GM12878 (cell line): ENCODE data around the gene IQGAP2. TPM values are rescaled to one million over a fixed set of nuclear protein-coding genes. Genes with fewer than 3 reads are reported as not detected.

Experiments
- ATAC-seq: fragments of 200-7000 bp; cut with Tn5 transposase; 3 replicates; pipeline ENCODE4 v1.9.1; 2020; ENCODE audit warnings: mild to moderate bottlenecking, moderate library complexity
- BruUV-seq: library from RNA; stranded (reverse); fragments of 400-500 nt; replicated peaks from 2 replicates; lab custom pipeline; 2021; lab: Mats Ljungman, UMichigan
- CTCF ChIA-PET: fragments of 300-600 bp; sonication (Branson Sonifier 250); formaldehyde crosslinking; extraction: SDS; loops from one replicate; lab custom pipeline; 2021; ENCODE audit warnings: inconsistent platforms; lab: Yijun Ruan, JAX
- POLR2A ChIA-PET: fragments of 350-600 bp; formaldehyde crosslinking; extraction: SDS; loops from one replicate; lab custom pipeline; 2021; ENCODE audit warnings: inconsistent platforms; lab: Charles Lee
- RAD21 ChIA-PET: fragments of 300-600 bp; sonication (Branson Sonifier 250); formaldehyde crosslinking; loops from one replicate; lab custom pipeline; 2023; ENCODE audit warnings: antibody characterized with exemption; ENCODE audit not compliant: unreplicated experiment; lab: Charles Lee
- SMC1A ChIA-PET: fragments of 300-600 bp; sonication (Branson Sonifier 250); formaldehyde crosslinking; loops from one replicate; lab custom pipeline; 2023; ENCODE audit not compliant: unreplicated experiment, uncharacterized antibody; lab: Charles Lee
- DNase-seq: peaks from one replicate; pipeline ENCODE4 v3.0.0-alpha.2; 2011; ENCODE audit warnings: low read depth, low spot score
- FAIRE-seq: peaks from 3 replicates; lab custom pipeline; 2011; peaks lifted over from hg19 to GRCh38; lab: Jason Lieb, UNC
- H2AFZ ChIP-seq: 2 replicates; pipeline ENCODE4 v1.6.0; 2011; ENCODE audit warnings: low read depth, low read length, control low read depth; ENCODE audit not compliant: control insufficient read depth
- H3K27ac ChIP-seq: 2 replicates; pipeline ENCODE4 v1.5.1; 2011; ENCODE audit warnings: control low read depth; ENCODE audit not compliant: control insufficient read depth, insufficient read depth
- H3K27me3 ChIP-seq, 2 experiments: replicated peaks in 1 of 2; 2 replicates each; pipeline versions ENCODE4 v1.6.0 to v1.6.1; 2011; ENCODE audit warnings: low read length in 1 of 2; ENCODE audit not compliant: control insufficient read depth in 2 of 2, insufficient read depth in 2 of 2
- H3K36me3 ChIP-seq, 2 experiments: 2 replicates each; pipeline ENCODE4 v1.5.1; 2011; ENCODE audit warnings: low read length in 1 of 2; ENCODE audit not compliant: control insufficient read depth in 2 of 2, insufficient read depth in 2 of 2
- H3K4me1 ChIP-seq: 2 replicates; pipeline ENCODE4 v1.6.1; 2011; ENCODE audit warnings: mild to moderate bottlenecking, low read length, moderate library complexity, mixed read lengths; ENCODE audit not compliant: control insufficient read depth, insufficient read depth
- H3K4me2 ChIP-seq: 2 replicates; pipeline ENCODE4 v1.6.0; 2011; ENCODE audit warnings: control low read depth; ENCODE audit not compliant: control insufficient read depth, insufficient read depth
- H3K4me3 ChIP-seq: fragments of 200-600 bp; sonication (generic); 2 replicates; pipeline ENCODE4 v1.5.1; 2016
- H3K79me2 ChIP-seq: 2 replicates; pipeline ENCODE4 v1.6.0; 2011; ENCODE audit warnings: low read length; ENCODE audit not compliant: control insufficient read depth, insufficient read depth
- H3K9ac ChIP-seq: 2 replicates; pipeline ENCODE4 v1.8.0; 2011; ENCODE audit warnings: low read length, control low read depth, mixed read lengths; ENCODE audit not compliant: control insufficient read depth, insufficient read depth
- H3K9me3 ChIP-seq: replicated peaks from 3 replicates; pipeline ENCODE4 v1.5.1; 2011; ENCODE audit warnings: mild to moderate bottlenecking, low read length; ENCODE audit not compliant: control insufficient read depth, insufficient read depth
- H4K20me1 ChIP-seq: 2 replicates; pipeline ENCODE4 v1.6.0; 2011; ENCODE audit not compliant: control insufficient read depth, insufficient read depth
- ASH2L ChIP-seq: fragments of 300-600, 200-600 bp; sonication (generic); IDR thresholded peaks from 2 replicates; pipeline ENCODE4 v1.6.1; 2017; ENCODE audit warnings: low read depth, mild to moderate bottlenecking, borderline replicate concordance
- ATF3 ChIP-seq: IDR thresholded peaks from 2 replicates; pipeline ENCODE4 v1.6.1; 2011; ENCODE audit warnings: low read depth, mild to moderate bottlenecking, low read length, moderate library complexity, borderline replicate concordance; ENCODE audit errors: extremely low read depth
- BCL11A ChIP-seq: IDR thresholded peaks from 2 replicates; pipeline ENCODE4 v1.6.1; 2011; ENCODE audit warnings: low read depth, low read length
- CREM ChIP-seq: IDR thresholded peaks from 2 replicates; pipeline ENCODE4 v1.6.1; 2014; ENCODE audit warnings: antibody characterized with exemption, low read depth
- EP300 ChIP-seq, 2 experiments: fragments of 150-350 bp in 1 of 2; IDR thresholded peaks; 2 replicates each; pipeline ENCODE4 v1.6.1; 2011 to 2012; ENCODE audit warnings: low read depth in 2 of 2, low read length in 2 of 2, borderline replicate concordance in 1 of 2, improper control_type of control experiment in 1 of 2, inconsistent platforms in 1 of 2; ENCODE audit not compliant: control insufficient read depth in 1 of 2
- FOXK2 ChIP-seq: fragments of 450-650 bp; IDR thresholded peaks from 2 replicates; pipeline ENCODE4 v1.6.1; 2017; ENCODE audit warnings: mild to moderate bottlenecking, moderate library complexity
- FOXM1 ChIP-seq: IDR thresholded peaks from 2 replicates; pipeline ENCODE4 v1.6.1; 2012; ENCODE audit warnings: low read depth, mild to moderate bottlenecking, inconsistent platforms, low read length, moderate library complexity
- MAX ChIP-seq: IDR thresholded peaks from 2 replicates; pipeline ENCODE4 v1.6.1; 2012; ENCODE audit warnings: low read depth, low read length, improper control_type of control experiment
- MXI1 ChIP-seq: fragments of 150-350 bp; IDR thresholded peaks from 2 replicates; pipeline ENCODE4 v1.6.1; 2011; ENCODE audit warnings: low read depth, mild to moderate bottlenecking, inconsistent platforms, low read length, improper control_type of control experiment
- MYC ChIP-seq: IDR thresholded peaks from 2 replicates; pipeline ENCODE4 v1.6.1; 2011; ENCODE audit warnings: mild to moderate bottlenecking, low read length, moderate library complexity, inconsistent platforms; ENCODE audit not compliant: insufficient read depth, insufficient replicate concordance, insufficient read length, severe bottlenecking
- NFIC ChIP-seq: IDR thresholded peaks from 2 replicates; pipeline ENCODE4 v1.6.1; 2012; ENCODE audit warnings: low read depth, mild to moderate bottlenecking, inconsistent platforms, low read length, moderate library complexity
- POLR2AphosphoS5 ChIP-seq: IDR thresholded peaks from 2 replicates; pipeline ENCODE4 v1.6.1; 2011; ENCODE audit warnings: mild to moderate bottlenecking, low read length, inconsistent platforms
- POU2F2 ChIP-seq: IDR thresholded peaks from 3 replicates; pipeline ENCODE4 v1.6.1; 2011; ENCODE audit warnings: low read depth, mild to moderate bottlenecking, low read length, borderline replicate concordance
- RBBP5 ChIP-seq: fragments of 200-600 bp; sonication (generic); conservative IDR thresholded peaks from 2 replicates; pipeline ENCODE4 v1.6.1; 2016
- RELA ChIP-seq: fragments of 450-650 bp; IDR thresholded peaks from 2 replicates; pipeline ENCODE4 v1.8.0; 2014; ENCODE audit warnings: borderline replicate concordance; ENCODE audit not compliant: partially characterized antibody
- SMC3 ChIP-seq: IDR thresholded peaks from 2 replicates; pipeline ENCODE4 v1.6.1; 2011; ENCODE audit warnings: low read length, improper control_type of control experiment, borderline replicate concordance
- YBX1 ChIP-seq: fragments of 450-650 bp; IDR thresholded peaks from 2 replicates; pipeline ENCODE4 v1.6.1; 2016; ENCODE audit warnings: antibody characterized with exemption
- ZNF217 ChIP-seq: fragments of 450-650 bp; IDR thresholded peaks from 2 replicates; pipeline ENCODE4 v1.6.1; 2017; ENCODE audit warnings: antibody characterized with exemption, mild to moderate bottlenecking
- WGBS: methylation state at CpG from one replicate; pipeline ENCODE4 v1.1.6; 2016; ENCODE audit warnings: low lambda C conversion rate; ENCODE audit not compliant: insufficient replicate concordance, insufficient coverage; ENCODE audit errors: missing lambda C conversion rate; 5-methylcytosine and 5-hydroxymethylcytosine counted together
- in situ Hi-C: fragments of 300-500 bp; cut with MboI; formaldehyde crosslinking; loops from 9 replicates; pipeline ENCODE4 v1.14.3; 2018; ENCODE audit warnings: mixed read lengths
- intact Hi-C: fragments of 100-400 bp; cut with micrococcal nuclease; formaldehyde crosslinking; loops from one replicate; pipeline ENCODE4 v1.14.2; 2022; ENCODE audit not compliant: unreplicated experiment
- polyA plus RNA-seq, 11 experiments: library from polyadenylated mRNA; depleted of rRNA in 4 of 11; unstranded in 6 of 11; stranded (reverse) in 5 of 11; fragments of >200 nt; fragmentation: Nextera tagmentation in 4 of 11; fragmentation: Illumina TruSeq in 1 of 11; extraction: Ambion mirVana in 4 of 11; extraction: Trizol in 1 of 11; gene quantifications; 1 replicate in 1 of 11; 2 replicates in 10 of 11; pipeline versions ENCODE4 v1.2.1 to v1.2.3, GENCODE V29; 2011 to 2016; ENCODE audit warnings: inconsistent platforms in 2 of 11, missing spikeins in 2 of 11, low read depth in 1 of 11
- total RNA-seq, 4 experiments: library from RNA; depleted of rRNA in 3 of 4; stranded (reverse); fragments of >200 nt in 3 of 4; fragmentation: Illumina TruSeq in 1 of 4; extraction: Trizol in 1 of 4; gene quantifications; 2 replicates each; pipeline versions ENCODE4 v1.2.1 to v1.2.3, GENCODE V29; 2013 to 2021
- TF ChIP-seq, protein P1 (sequence below): fragments of 450-650 bp; formaldehyde crosslinking; IDR thresholded peaks from 2 replicates; pipeline ENCODE4 v1.5.0; 2022; ENCODE audit warnings: mild to moderate bottlenecking, missing genetic modification characterization
- TF ChIP-seq, protein P2 (sequence below): IDR thresholded peaks from 2 replicates; pipeline ENCODE4 v1.6.1; 2012; ENCODE audit warnings: low read length, inconsistent platforms

IQGAP2 gene
- total and polyA plus RNA-seq, 10 of the 15 experiments (the other 5 are each of a cell fraction or from before 2014, with no cell fraction given): 14.5 to 41.4 (median 21.8) TPM

- H4K20me1 ChIP-seq: no peaks in the 10 kb centered on the region
- ChIA-PET RAD21 (no interaction called here), SMC1A (interaction anchor here (0.8 to 2.7 kb wide), 5 partner anchors 10 to 23 kb away, joined by 3 to 10 read pairs (median 4); no protein-coding TSS in a partner anchor)
- H3K4me3 ChIP-seq: no peak overlapping the region
- no TSS peak for BruUV-seq
- no peaks in the 10 kb centered on the region for H3K9me3 ChIP-seq
- TF ChIP-seq RBBP5 (no peak), MYC (no peak), BCL11A (no peak), POU2F2 (no peak), SMC3 (no peak), MAX (no peak), MXI1 (no peak), FOXK2 (no peak), POLR2AphosphoS5 (no peak), EP300 (IDR thresholded peaks at IDR 0.05; ENCODE audit: borderline replicate concordance in 1 of 2, control insufficient read depth in 1 of 2, low read depth in 2 of 2, low read length in 2 of 2) (no peak), RELA (no peak), ASH2L (no peak), YBX1 (no peak), CREM (no peak), ZNF217 (no peak), FOXM1 (no peak), NFIC (no peak), ATF3 (no peak)
- TF ChIP-seq, protein P1, sequence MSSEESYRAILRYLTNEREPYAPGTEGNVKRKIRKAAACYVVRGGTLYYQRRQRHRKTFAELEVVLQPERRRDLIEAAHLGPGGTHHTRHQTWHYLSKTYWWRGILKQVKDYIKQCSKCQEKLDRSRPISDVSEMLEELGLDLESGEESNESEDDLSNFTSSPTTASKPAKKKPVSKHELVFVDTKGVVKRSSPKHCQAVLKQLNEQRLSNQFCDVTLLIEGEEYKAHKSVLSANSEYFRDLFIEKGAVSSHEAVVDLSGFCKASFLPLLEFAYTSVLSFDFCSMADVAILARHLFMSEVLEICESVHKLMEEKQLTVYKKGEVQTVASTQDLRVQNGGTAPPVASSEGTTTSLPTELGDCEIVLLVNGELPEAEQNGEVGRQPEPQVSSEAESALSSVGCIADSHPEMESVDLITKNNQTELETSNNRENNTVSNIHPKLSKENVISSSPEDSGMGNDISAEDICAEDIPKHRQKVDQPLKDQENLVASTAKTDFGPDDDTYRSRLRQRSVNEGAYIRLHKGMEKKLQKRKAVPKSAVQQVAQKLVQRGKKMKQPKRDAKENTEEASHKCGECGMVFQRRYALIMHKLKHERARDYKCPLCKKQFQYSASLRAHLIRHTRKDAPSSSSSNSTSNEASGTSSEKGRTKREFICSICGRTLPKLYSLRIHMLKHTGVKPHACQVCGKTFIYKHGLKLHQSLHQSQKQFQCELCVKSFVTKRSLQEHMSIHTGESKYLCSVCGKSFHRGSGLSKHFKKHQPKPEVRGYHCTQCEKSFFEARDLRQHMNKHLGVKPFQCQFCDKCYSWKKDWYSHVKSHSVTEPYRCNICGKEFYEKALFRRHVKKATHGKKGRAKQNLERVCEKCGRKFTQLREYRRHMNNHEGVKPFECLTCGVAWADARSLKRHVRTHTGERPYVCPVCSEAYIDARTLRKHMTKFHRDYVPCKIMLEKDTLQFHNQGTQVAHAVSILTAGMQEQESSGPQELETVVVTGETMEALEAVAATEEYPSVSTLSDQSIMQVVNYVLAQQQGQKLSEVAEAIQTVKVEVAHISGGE (CRISPR knock-in tag): no peak
- TF ChIP-seq, protein P2, sequence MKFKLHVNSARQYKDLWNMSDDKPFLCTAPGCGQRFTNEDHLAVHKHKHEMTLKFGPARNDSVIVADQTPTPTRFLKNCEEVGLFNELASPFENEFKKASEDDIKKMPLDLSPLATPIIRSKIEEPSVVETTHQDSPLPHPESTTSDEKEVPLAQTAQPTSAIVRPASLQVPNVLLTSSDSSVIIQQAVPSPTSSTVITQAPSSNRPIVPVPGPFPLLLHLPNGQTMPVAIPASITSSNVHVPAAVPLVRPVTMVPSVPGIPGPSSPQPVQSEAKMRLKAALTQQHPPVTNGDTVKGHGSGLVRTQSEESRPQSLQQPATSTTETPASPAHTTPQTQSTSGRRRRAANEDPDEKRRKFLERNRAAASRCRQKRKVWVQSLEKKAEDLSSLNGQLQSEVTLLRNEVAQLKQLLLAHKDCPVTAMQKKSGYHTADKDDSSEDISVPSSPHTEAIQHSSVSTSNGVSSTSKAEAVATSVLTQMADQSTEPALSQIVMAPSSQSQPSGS: no peak
- TF ChIP-seq, all 136 proteins: peak for 0
- ATAC-seq (no peak), DNase-seq (no peak), FAIRE-seq (no peak)
- Histone ChIP-seq H3K4me1 (no peaks in the 10 kb centered on the region), H3K27me3 (no peaks in the 10 kb centered on the region), H3K79me2 (no peaks in the 10 kb centered on the region), H3K27ac (no peak overlapping the region), H3K36me3 (no peaks in the 10 kb centered on the region), H2AFZ (no peak overlapping the region), H3K4me2 (no peak overlapping the region), H3K9ac (no peak overlapping the region)
- ChIA-PET CTCF (interaction anchor here (2.6 kb wide), 1 partner anchor 13 kb away, joined by 6 read pairs; no protein-coding TSS in a partner anchor), POLR2A (no interaction called here)
- 72% methylated on average over 3 of the region's 3 CpGs for whole genome bisulfite sequencing
- in situ Hi-C loops: no loop called here
- intact Hi-C loops: no loop called here
Measured at GRCh38 chr5:76754668-76755078, 351.6 kb downstream of the IQGAP2 start.
